ENCODE data around the gene GARNL3.

The GARNL3 gene

GRCh38 chr9:127351182-127352166, 86.9 kb downstream of the GARNL3 start:
- no peak for DNase-seq (ENCODE audit: low read depth in 2 of 2)

DNA sequence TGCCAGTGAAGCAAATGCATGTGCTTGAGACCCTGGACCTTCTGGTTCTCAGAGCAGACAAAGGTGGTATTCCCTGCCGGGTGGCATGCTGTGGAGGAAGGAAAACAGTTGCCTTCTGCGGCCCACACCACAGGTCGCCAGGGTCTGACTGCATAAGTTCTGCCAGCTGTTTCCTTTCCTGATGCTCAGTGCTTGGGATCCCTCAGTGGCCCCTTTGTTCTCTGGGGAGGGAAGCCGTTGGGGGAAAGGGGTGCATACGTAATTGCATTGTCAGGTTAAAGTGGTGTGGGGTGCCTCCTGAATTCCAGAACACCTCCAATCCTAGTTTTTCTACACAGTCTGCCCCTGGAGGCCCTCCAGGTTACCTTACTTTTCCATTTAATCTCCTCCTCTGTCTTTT, 89.3 kb downstream of the GARNL3 start:
- DNase-seq (ENCODE audit: low read depth in 2 of 2), result no peak

GRCh38 chr9:127356906-127357305, 92.3 kb downstream of the GARNL3 start:
- DNase-seq (ENCODE audit: low read depth in 2 of 2), result no peak

DNA sequence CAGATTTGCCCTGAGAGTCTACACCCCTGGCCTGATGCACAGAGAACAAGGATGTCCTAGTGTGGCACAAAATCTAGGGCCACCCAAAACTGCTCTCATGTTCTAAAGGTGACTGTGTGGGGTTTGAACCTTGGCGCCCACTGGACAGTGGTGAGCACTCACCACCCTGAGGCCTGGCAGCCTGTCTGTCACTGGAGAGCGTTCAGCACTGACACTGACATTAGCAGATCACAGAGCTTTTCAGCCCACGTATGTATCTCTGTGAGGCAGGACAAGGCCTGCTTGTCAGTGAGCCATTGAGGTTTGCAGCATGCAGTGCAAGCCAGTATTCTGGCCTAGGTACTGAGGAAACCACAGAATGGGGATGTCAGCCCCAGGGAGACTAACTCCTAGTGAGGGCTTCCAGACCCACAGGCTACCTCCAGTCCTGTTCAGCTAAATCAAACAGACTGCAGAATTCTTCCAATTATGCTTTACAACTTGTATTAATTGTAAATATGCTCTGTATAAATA, 93.5 kb downstream of the GARNL3 start:
- DNase-seq (ENCODE audit: low read depth in 2 of 2), result no peak

DNA sequence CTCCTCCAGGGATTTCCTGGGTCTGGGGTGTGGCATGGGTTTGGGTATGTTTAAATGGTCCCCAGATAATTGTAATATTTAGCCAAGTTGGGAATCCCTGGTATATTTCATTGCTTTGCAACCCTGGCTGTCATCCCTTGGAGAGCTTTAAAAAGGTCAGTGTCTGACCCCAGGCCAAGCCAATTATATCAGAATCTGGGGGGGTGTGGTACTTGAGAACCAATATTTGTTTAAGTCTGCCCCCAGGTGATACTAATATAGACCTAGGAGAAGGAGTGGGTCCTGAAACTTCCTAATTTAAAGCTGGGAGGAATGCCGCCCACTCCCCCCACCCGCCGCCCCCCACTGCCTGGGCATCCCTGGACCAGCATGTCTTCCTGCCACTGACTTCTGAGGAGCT, 94.2 kb downstream of the GARNL3 start:
- DNase-seq (ENCODE audit: low read depth in 2 of 2), result no peak

- no peak for DNase-seq (ENCODE audit: low read depth in 2 of 2)
Measured at GRCh38 chr9:127360250-127360649, 95.7 kb downstream of the GARNL3 start.

DNA sequence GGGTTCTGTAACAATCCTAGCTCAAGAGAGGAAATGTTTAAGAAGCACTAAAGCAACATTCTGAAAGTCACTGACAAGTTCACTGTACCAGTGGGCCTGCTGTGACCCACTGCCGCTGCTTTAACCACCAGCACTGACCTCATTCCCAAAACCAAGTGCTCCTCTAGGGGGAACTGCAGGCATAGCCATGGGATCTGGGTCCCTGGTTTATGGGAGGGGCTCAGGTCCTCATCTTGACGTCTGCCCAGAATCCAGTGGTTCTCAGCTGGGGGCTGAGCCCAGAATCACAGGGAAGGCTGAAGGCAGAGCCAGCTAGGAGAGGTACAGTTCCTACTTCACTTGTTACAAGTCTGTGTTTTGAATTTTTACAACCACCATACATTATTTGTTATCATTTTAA, 96.3 kb downstream of the GARNL3 start:
- no peak for DNase-seq (ENCODE audit: low read depth in 2 of 2)

- DNase-seq (ENCODE audit: low read depth in 2 of 2), result no peak
Measured at GRCh38 chr9:127361561-127361960, 97.0 kb downstream of the GARNL3 start.

DNA sequence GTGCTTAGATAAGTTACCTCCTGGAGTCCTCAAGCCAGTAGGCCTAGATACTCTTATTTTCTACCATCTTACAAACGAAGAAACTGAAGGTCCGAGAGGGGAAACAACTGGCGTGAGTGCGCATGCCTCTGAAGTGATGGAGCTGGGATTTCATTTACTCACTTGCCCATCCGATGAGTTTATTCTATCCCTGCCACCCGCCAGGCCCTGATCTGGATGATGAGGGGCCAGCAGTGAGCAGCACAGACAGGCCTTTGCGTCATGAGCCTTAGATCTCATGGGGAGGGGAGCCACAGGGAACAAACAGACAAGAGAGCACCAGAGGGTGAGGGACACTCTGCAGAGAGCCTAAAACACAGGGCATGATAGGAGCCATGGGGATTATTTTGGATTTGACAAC, 98.3 kb downstream of the GARNL3 start:
- DNase-seq (ENCODE audit: low read depth in 2 of 2), result no peak

GRCh38 chr9:127365461-127365860, 100.9 kb downstream of the GARNL3 start:
- no peak for DNase-seq (ENCODE audit: low read depth in 2 of 2)

DNA sequence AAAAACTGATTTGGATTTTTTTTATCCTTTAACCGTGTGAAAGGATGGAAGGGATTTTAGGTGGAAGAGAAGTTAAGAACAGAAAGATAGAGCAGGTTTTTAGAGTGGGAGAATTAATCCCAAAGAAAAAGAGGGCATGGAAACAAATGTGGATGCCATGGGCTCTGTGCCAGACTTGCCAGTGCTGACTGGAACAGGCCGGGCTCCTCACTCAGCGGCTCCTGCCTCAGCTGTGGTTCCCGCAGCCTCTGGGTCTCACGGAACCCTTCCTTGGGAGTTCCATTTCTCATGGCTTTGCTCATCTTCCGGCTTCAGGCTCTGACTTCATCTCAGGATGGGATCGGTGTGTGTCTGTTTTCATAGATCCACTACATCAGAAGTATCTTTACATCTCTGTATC, 102.0 kb downstream of the GARNL3 start:
- no peak for DNase-seq (ENCODE audit: low read depth in 2 of 2)

GRCh38 chr9:127368852-127369402, 104.4 kb downstream of the GARNL3 start:
- DNase-seq (ENCODE audit: low read depth in 2 of 2), result no peak

DNA sequence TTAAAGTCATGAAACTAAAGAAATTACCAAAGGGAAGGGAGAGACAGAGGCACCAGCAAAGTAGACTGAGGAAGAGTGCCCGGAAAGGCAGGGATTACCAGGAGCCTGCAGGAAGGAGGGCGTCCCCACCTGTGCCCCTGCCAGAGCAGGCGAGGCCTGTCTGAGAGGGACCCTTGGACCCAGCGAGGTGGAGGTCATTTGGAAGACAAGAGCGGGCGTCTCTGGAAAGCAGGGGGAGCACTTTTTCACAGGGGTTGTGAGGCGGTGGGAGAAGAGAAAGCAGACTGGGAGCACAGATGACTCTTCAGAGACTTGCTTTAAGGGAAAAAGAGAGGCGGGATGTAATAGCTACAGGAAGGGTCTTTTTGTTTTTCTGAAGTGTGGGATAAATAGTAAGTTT, 104.9 kb downstream of the GARNL3 start:
- DNase-seq (ENCODE audit: low read depth in 2 of 2), result no peak

DNA sequence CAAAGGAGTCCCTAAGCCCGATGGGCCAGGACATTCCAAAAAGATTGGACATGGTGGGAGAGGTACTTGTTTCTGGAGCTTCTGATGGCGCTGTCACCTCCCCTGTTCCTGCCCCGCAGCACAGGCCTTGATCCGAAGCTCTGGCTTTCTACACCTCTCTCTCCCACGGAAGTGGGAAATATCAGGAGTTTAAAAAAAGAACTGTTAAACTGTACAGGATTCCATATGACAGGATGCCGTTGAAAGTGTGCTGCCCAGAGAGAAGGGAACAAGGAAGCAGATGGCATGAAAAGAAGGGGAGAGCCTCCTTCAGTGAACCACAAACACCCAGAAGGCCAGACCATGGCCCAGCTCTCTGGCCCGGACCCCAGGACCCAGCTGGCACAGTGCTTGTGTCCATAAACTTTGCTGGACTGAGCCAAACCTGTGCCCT, 105.6 kb downstream of the GARNL3 start:
- no peak for DNase-seq (ENCODE audit: low read depth in 2 of 2)

GRCh38 chr9:127370672-127371648, 106.4 kb downstream of the GARNL3 start:
- no peak for DNase-seq (ENCODE audit: low read depth in 2 of 2)

DNA sequence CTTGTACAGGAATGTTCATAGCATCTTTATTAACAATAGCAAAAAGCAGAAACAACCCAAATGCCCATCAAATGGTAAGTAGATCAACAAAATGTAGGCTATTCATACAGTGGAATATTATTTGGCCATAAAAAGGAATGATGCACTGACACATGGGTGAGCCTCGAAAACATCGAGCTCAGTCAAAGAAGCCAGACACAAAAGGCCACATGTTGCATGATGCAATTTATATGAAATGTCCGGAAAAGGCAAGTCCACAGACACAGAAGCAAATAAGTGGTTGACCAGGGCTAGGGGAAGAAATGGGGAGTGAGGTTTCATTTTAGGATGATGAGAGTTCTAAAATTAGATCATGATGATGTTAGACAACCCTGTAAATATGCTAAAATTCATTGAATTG, 115.9 kb downstream of the GARNL3 start:
- no peak for DNase-seq (ENCODE audit: low read depth in 2 of 2)

DNA sequence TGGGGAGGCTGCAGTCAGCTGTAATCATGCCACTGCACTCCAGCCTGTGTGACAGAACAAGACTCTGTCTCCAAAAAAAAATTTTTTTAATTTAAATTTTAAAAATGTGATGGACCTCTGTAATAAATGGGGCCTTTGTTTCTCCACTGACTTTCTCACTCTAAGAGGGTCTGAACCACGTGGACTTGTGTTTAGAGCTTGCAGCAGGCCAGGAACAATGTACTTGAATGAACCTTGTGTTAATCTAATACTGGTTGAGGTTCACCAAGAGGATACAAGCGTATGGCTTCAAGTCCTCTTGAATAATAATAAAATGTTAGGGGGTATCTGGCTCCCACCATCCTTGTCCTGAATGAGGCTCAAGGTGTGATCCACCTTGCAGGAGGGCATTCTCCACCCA, 118.0 kb downstream of the GARNL3 start:
- DNase-seq (ENCODE audit: low read depth in 2 of 2), result no peak

DNA sequence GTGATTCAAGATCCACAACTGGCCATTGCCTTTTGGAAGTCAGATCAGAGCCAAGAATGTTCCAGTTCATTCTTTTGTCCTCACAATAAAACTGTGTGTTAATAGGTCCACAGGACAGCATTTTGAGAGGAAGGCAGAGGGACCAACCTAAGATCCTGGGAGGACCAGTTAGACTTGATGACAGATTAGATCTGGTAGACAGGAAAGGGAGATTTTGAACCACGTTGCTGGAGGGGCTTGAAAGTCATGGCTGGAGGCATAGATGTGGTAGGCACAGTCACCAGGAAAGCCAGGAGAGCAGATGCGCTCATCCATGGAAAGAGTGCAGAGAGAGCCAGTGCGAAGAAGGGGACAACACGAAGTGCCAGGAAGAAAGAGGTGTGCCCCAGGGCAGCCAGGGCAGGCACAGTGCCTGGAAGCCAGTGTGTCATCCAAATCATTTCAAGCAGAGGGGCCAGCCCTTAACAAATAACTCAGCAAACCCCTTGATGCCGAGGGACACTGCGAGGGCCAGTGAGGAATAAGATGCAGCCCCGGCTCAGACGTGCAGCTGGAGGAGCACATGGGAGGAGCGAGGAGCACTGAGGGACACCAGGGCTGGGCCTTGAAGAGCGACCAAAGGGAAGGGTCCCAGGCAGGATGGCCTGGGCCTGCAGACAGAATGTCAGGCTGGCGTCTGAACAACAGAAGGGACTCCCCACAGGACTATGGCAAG, 119.6 kb downstream of the GARNL3 start:
- DNase-seq (ENCODE audit: low read depth in 2 of 2), result no peak

- no peak for DNase-seq (ENCODE audit: low read depth in 2 of 2)
Measured at GRCh38 chr9:127384901-127385300, 120.3 kb downstream of the GARNL3 start.

- DNase-seq (ENCODE audit: low read depth in 2 of 2), result no peak
Measured at GRCh38 chr9:127386249-127386648, 121.7 kb downstream of the GARNL3 start.

- DNase-seq (ENCODE audit: low read depth in 2 of 2), result no peak
Measured at GRCh38 chr9:127386981-127387380, 122.4 kb downstream of the GARNL3 start.

Measured in stimulated activated CD8-positive, alpha-beta memory T cell treated with anti-CD3 and anti-CD28 coated beads, Interleukin-7, amount 100 ng/mL, for 1 hour (primary cell).